GM20000 (cell line): ENCODE results near the gene CHD5.

Experiments
- DNase-seq: peaks from one replicate; pipeline ENCODE4 v3.0.0; 2012; ENCODE audit warnings: low spot score
- CTCF ChIP-seq: IDR thresholded peaks from 2 replicates; pipeline ENCODE4 v1.5.1; 2012; ENCODE audit warnings: mild to moderate bottlenecking, control low read depth; ENCODE audit errors: extremely low read depth, missing control alignments

Gene CHD5

GRCh38 chr1:6185151-6185550 lies 5.0 kb upstream of the CHD5 start:
- no peak for DNase-seq
- TF ChIP-seq CTCF = no peak

- TF ChIP-seq CTCF = no peak
- no peak for DNase-seq
Measured at GRCh38 chr1:6184083-6184783, 4.1 kb upstream of the CHD5 start.

GRCh38 chr1:6183520-6183989 lies 3.4 kb upstream of the CHD5 start:
- DNase-seq = peak; percentile 17

GRCh38 chr1:6181347-6181770 lies 1.2 kb upstream of the CHD5 start:
- no peak for TF ChIP-seq CTCF
- DNase-seq = peak; percentile 54

More at GRCh38 chr1:6183520-6183989, 3.4 kb upstream of the CHD5 start:
- TF ChIP-seq CTCF = no peak

GRCh38 chr1:6180707-6181311 lies 688 bp upstream of the CHD5 start:
- TF ChIP-seq CTCF = no peak
- DNase-seq = peak; percentile 52

- no peak for TF ChIP-seq CTCF
- DNase-seq = peak; percentile 28
Measured at GRCh38 chr1:6179564-6180175, 451 bp downstream of the CHD5 start.
